H1 (cell line): ENCODE data around the gene IL31. TPM values are rescaled to one million over a fixed set of nuclear protein-coding genes. Genes with fewer than 3 reads are reported as not detected.

Source experiments
- ATF3 ChIP-seq: IDR thresholded peaks from 2 replicates; pipeline ENCODE4 v1.6.1; 2011; ENCODE audit warnings: low read depth, mild to moderate bottlenecking, low read length; ENCODE audit not compliant: insufficient read depth
- RFX5 ChIP-seq: IDR thresholded peaks from 2 replicates; pipeline ENCODE4 v1.6.1; 2011; ENCODE audit warnings: low read depth, low read length, improper control_type of control experiment, borderline replicate concordance
- polyA plus RNA-seq, 7 experiments: library from polyadenylated mRNA; depleted of rRNA in 3 of 7; stranded (reverse) in 5 of 7; unstranded in 2 of 7; fragments of >200 nt in 5 of 7; fragments of 200-250 nt in 2 of 7; gene quantifications; 1 replicate in 5 of 7; 2 replicates in 1 of 7; 4 replicates in 1 of 7; pipeline versions ENCODE4 v1.2.1 to v1.2.3, GENCODE V29; 2011 to 2013; ENCODE audit warnings: missing spikeins in 2 of 7, mixed read lengths in 2 of 7
- total RNA-seq: library from RNA; stranded (reverse); fragmentation: NEBNext Ultra II Directional; extraction: Animal tissue kit (Norgen Biotek cat#: 25700); gene quantifications from 2 replicates; pipeline ENCODE4 v1.2.1, GENCODE V29; 2021

Gene IL31
- total and polyA plus RNA-seq, 2 of the 8 experiments (the other 6 are each of a cell fraction or from before 2014, with no cell fraction given): not detected

DNA sequence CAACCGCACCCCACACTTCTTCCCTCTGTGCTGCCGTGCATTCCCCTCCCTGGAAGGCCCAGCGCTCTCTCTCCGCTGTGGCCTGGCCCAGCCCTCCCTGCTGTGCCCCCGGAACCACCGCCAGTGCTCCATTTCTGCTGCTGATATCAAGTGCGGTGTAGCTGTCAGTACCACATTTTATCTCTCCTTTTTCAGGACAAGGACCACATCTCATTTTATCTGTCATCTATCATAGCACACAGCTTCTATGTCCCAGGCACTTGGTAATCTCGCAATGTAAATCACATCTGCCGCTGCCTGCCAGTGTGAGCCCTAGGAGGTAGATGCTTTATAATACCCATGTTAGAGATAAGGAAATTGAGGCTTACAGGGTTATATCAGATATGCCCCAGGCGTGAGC, 18.3 kb downstream of the IL31 start (continued):
- TF ChIP-seq ATF3 (no peak), RFX5 (no peak)
